ENCODE results near the gene MS4A12.

The MS4A12 gene

GRCh38 chr11:60459345-60459744 lies 33.2 kb upstream of the MS4A12 start:
- no peak overlapping the region for H3K4me3 ChIP-seq (ENCODE audit: low read length)
- no peak for DNase-seq (ENCODE audit: low read depth)
- TF ChIP-seq, protein P1, sequence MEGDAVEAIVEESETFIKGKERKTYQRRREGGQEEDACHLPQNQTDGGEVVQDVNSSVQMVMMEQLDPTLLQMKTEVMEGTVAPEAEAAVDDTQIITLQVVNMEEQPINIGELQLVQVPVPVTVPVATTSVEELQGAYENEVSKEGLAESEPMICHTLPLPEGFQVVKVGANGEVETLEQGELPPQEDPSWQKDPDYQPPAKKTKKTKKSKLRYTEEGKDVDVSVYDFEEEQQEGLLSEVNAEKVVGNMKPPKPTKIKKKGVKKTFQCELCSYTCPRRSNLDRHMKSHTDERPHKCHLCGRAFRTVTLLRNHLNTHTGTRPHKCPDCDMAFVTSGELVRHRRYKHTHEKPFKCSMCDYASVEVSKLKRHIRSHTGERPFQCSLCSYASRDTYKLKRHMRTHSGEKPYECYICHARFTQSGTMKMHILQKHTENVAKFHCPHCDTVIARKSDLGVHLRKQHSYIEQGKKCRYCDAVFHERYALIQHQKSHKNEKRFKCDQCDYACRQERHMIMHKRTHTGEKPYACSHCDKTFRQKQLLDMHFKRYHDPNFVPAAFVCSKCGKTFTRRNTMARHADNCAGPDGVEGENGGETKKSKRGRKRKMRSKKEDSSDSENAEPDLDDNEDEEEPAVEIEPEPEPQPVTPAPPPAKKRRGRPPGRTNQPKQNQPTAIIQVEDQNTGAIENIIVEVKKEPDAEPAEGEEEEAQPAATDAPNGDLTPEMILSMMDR (conservative IDR thresholded peaks at IDR 0.05; ENCODE audit: low read length), result no peak

DNA sequence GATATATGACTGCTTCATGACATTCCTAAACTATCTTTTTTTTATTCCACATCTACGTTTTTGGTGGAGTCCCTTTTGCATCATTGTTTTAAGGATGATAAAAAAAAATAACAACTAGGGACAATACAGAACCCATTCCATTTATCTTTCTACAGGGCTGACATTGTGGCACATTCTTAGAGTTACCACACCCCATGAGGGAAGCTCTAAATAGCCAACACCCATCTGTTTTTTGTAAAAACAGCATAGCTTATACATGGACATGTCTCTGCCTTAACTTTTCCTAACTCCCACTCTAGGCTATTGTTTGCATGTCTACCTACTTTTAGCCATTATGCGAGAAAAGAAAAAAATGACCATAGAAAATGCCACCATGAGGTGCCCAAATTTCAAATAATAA lies 23.7 kb upstream of the MS4A12 start:
- no peak for DNase-seq (ENCODE audit: low read depth)
- TF ChIP-seq, protein P1 (conservative IDR thresholded peaks at IDR 0.05; ENCODE audit: low read length), result no peak

GRCh38 chr11:60469723-60470122 lies 22.9 kb upstream of the MS4A12 start:
- TF ChIP-seq, protein P1 (conservative IDR thresholded peaks at IDR 0.05; ENCODE audit: low read length), result no peak
- H3K4me3 ChIP-seq (ENCODE audit: low read length), result no peak overlapping the region
- no peak for DNase-seq (ENCODE audit: low read depth)

More for the DNA sequence above, 23.7 kb upstream of the MS4A12 start:
- no peak overlapping the region for H3K4me3 ChIP-seq (ENCODE audit: low read length)

DNA sequence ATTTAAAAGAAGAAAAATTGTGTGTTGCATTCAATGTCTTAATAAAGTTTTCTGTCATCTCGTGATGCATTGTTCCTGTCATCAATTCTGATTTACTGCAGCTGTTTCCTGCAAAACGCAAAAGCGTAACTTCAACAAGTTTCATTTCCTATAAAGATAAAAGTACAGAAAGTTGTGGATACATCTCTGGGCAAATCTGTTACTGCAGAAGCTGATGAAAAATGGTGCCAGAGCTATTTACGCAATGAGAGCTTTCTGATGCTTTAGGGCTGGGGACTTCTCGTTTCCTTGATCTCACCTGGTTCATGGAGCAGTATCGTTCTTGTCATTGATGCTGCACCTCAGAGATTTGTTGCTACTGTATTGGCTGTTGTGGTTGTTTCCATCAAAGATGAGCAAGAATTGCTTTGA lies 15.5 kb upstream of the MS4A12 start:
- no peak for DNase-seq (ENCODE audit: low read depth)
- TF ChIP-seq, protein P1 (conservative IDR thresholded peaks at IDR 0.05; ENCODE audit: low read length), result no peak
- H3K4me3 ChIP-seq (ENCODE audit: low read length), result no peak overlapping the region

- H3K4me3 ChIP-seq (ENCODE audit: low read length), result no peak overlapping the region
- no peak for DNase-seq (ENCODE audit: low read depth)
- TF ChIP-seq, protein P1 (conservative IDR thresholded peaks at IDR 0.05; ENCODE audit: low read length), result no peak
These were observed 10.2 kb upstream of the MS4A12 start for GRCh38 chr11:60482361-60482760.

GRCh38 chr11:60485987-60486386 lies 6.6 kb upstream of the MS4A12 start:
- TF ChIP-seq, protein P1 (conservative IDR thresholded peaks at IDR 0.05; ENCODE audit: low read length), result no peak
- DNase-seq (ENCODE audit: low read depth), result no peak

DNA sequence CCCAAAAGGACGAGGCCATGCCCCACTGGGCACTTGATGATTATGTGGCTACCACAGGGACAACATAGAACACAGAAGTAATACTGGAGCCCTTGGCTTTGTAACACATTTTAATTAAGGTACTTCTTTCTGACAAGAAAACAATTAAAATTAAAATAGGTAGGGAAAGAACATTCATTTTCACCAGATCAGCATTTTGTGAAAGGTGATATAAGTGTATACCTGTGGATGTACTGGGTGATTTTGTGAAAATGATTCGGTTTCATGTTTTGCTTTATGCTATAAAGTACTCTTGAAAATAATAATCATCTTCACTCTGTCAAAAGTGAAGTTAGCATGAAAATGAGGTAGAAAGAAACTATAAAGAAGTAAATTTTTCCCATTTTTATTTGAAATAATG lies 876 bp downstream of the MS4A12 start:
- TF ChIP-seq, protein P1 (conservative IDR thresholded peaks at IDR 0.05; ENCODE audit: low read length), result no peak
- DNase-seq (ENCODE audit: low read depth), result no peak
- no peak overlapping the region for H3K4me3 ChIP-seq (ENCODE audit: low read length)

More at GRCh38 chr11:60485987-60486386, 6.6 kb upstream of the MS4A12 start:
- H3K4me3 ChIP-seq (ENCODE audit: low read length), result no peak overlapping the region

Measured in AG10803 (cell line).